Raji (cell line): ENCODE data around the gene CDH4.

Experiments used
- POLR2A ChIP-seq: IDR thresholded peaks from 2 replicates; pipeline ENCODE4 v1.6.1; 2011; ENCODE audit warnings: low read depth, low read length, control low read depth; ENCODE audit not compliant: insufficient read depth

The CDH4 gene

GRCh38 chr20:61965606-61966491 is 713.8 kb downstream of the CDH4 start:
- TF ChIP-seq POLR2A, result no peak

GRCh38 chr20:61966492-61967244 is 714.6 kb downstream of the CDH4 start:
- no peak for TF ChIP-seq POLR2A

DNA sequence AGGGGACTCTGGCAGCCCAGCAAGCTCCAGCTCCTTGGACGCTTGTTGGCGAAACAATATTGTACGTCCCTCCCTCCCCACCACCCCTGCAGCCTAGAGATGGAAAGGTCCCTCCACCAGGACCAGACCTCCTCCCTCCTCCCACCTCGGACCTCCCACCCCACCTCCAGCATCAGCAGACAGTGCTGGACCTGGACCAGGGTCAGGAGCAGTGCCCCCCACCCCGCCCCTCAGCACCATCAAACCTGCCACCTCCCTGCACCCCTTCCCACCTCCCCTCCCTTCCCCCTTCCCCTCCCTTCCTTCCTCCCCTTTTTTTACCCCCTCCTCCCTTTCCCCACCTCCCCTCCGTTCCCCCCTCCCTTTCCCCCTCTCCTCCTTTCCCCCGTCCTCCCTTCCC is 715.2 kb downstream of the CDH4 start:
- no peak for TF ChIP-seq POLR2A

- TF ChIP-seq POLR2A, result no peak
Measured at GRCh38 chr20:61968036-61968810, 716.2 kb downstream of the CDH4 start.

- no peak for TF ChIP-seq POLR2A
Measured at GRCh38 chr20:61968932-61969331, 716.9 kb downstream of the CDH4 start.

GRCh38 chr20:61969806-61970205 is 717.7 kb downstream of the CDH4 start:
- no peak for TF ChIP-seq POLR2A

DNA sequence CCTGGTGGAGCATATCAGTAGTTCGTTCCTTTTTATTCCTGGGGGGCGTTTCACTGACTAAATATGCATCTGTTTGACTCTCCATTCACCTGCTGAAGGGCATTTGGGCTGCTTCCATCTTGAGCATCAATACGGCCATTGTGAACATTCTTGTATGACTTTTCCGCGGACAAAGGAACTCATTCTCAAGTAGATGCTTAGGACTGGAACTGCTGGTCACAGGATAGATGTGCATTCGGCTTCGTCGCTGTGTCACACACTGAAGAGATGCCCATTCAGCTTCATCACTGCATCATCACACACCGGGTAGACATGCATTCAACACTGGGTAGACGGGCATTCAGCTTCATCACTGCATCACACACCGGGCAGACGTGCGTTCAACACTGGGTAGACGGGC is 718.3 kb downstream of the CDH4 start:
- no peak for TF ChIP-seq POLR2A

DNA sequence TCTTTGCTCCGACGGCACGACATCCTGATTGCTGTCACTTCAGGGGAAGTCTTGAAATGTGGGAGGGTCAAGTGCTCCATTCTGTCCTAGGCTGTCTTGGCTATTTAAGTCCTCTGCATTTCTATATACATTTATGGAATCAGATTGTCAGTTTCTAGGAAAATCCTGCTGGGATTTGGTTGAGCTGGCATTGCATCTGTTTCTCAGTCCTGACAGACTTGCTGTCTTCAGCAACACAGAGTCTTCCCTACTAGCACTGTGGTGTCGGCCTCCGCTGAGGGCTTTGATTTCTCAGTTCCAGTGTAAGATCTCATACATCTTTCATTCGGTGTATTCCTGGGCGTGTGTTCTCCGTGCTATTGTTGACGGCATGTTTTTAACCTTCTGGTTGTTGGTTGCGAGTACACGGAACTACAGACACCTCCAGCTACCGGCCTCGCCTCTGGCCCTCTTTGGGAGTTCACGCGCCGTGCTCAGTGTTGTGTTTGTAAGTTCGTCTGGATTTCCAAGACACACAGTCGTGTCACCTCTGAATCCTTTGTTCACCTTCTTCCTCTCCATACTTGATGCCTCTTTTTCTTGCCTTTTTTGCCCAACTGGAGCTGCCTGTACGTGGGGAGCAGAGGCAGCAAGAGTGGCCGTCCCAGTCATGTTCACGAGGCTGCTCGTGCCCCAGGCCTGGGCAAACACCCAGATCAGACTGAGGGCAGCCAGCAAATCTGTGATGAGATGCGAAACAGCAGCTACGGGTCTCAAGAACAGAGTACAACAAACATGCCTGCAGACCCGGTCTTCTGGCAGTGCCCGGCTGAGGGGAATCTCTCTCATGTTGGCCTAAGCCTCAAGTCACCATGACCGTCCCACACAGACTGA is 720.8 kb downstream of the CDH4 start:
- no peak for TF ChIP-seq POLR2A

DNA sequence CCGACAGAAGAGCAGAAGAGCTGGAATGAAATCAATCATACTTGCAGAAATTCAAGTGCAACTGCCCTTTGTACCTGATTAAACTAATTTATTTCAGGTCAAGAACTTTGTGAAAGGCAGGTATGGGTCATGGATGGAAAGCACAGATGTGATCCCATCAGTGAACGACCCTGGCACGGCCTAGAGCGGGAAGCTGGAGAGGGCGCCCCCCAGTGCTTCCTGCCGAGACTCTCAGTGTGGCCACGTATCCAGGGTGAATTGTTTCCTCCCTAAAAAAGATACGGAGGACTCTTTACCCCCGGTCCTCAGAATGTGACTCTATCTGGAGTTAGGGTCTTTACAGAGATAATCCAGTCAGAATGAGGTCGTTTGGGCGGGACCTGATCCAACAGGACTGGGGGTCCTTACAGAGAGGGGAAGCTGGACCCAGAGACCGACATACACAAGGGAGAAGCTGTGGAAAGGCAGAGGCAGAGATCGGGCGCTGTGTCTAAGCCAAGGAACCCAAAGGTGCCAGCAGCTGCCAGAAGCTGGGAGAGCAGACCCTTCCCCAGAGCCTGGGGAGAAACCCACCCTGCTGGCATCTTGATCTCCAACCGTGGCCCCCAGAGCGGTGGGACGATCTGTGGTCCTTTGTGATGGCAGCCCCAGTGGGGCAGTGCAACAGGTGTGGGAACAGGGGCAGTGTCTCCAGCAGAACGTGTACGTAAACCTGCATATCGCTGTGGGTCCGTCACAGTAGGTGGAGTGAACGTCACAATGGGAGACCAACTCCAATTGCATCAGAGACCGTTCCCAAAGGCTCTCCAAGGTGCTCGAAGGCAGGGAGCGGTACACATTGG is 721.7 kb downstream of the CDH4 start:
- no peak for TF ChIP-seq POLR2A

GRCh38 chr20:61974357-61974665 is 722.2 kb downstream of the CDH4 start:
- no peak for TF ChIP-seq POLR2A

DNA sequence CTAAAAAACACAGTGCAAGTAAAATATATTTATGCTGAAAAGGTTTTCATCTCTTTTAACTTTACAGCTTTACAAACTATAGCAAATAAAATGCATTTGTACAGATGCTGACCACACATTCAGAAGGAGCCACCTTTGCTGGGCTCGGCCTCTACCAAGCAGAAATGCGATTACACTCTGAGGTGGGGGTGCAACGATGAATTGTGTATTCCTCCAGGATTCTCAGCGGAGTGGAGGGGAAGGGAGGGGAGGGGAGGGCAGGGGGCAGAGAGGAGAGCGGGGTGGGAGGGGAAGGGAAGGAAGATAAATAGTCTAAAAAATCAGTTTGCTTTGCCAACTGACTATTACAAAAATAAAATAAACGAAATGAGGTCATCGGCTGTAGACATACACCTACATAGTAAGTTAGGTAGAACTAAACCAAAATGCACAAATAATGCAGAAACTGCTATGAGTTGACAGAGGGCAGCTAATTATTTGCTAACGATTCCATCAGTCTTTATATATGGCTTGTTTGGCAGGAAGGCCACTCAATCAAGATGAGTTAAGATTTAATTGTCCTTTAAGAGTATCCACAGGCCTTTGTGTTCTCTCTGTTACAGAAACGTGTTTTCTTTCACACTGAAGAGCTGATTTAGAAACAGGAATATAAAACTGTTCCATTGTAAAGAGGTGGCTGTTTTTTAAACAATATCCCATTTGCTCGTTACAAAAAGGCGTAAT is 723.5 kb downstream of the CDH4 start:
- no peak for TF ChIP-seq POLR2A

DNA sequence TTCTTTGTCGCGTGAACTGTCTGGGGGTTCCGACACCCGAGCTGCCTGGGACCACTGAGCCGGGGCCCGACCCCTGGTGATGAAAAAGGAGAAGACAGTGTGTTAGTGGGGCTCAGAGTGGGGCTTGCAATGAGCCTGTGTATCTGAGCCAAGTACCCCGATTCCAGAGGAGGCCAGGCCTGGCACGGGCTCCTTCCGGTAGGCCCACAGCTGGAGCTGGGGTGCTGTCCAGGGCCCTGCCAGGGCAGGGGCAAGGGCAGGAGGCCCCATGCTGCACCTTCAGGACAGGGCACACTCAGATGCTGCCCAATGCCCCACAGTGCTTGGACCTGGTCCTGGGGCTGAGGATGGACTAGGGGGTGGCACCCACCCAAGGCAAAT is 724.2 kb downstream of the CDH4 start:
- TF ChIP-seq POLR2A, result no peak
